PC-3 (cell line): ENCODE data around the gene KIF14. TPM values are rescaled to one million over a fixed set of nuclear protein-coding genes. Genes with fewer than 3 reads are reported as not detected.

Experiments used
- ATAC-seq: fragments of 200-7000 bp; cut with Tn5 transposase; 2 replicates; pipeline ENCODE4 v1.9.1; 2020; ENCODE audit warnings: mild to moderate bottlenecking, moderate library complexity
- BruUV-seq: library from RNA; stranded (reverse); fragments of 400-500 nt; replicated peaks from 2 replicates; lab custom pipeline; 2021; lab: Mats Ljungman, UMichigan
- CTCF ChIA-PET: fragments of 300-600 bp; sonication (Branson Sonifier 250); formaldehyde crosslinking; loops from one replicate; lab custom pipeline; 2022; ENCODE audit warnings: antibody characterized with exemption; lab: Charles Lee
- POLR2A ChIA-PET: fragments of 300-600 bp; sonication (Branson Sonifier 250); formaldehyde crosslinking; loops from one replicate; lab custom pipeline; 2022; ENCODE audit warnings: antibody characterized with exemption; ENCODE audit not compliant: unreplicated experiment; lab: Charles Lee
- DNase-seq: peaks from one replicate; pipeline ENCODE4 v3.0.0-alpha.2; 2015
- H2AFZ ChIP-seq: fragments of 300-600 bp; sonication (generic); 2 replicates; pipeline ENCODE4 v1.6.0; 2016; ENCODE audit warnings: antibody characterized with exemption, low read length
- H3F3A ChIP-seq: fragments of 300-600 bp; sonication (generic); one replicate; pipeline ENCODE4 v1.6.0; 2017; ENCODE audit warnings: antibody characterized with exemption, low read length, control low read depth, mild to moderate bottlenecking; ENCODE audit not compliant: unreplicated experiment
- H3K27ac ChIP-seq: fragments of 300-600 bp; sonication (generic); 2 replicates; pipeline ENCODE4 v1.5.1; 2016; ENCODE audit warnings: mild to moderate bottlenecking, low read length
- H3K27me3 ChIP-seq: fragments of 300-600 bp; sonication (generic); 2 replicates; pipeline ENCODE4 v1.6.1; 2016; ENCODE audit warnings: low read length, mixed read lengths
- H3K36me3 ChIP-seq: fragments of 300-600 bp; sonication (generic); 2 replicates; pipeline ENCODE4 v1.6.1; 2016; ENCODE audit warnings: low read depth, mixed run types, low read length, mixed read lengths
- H3K4me1 ChIP-seq: fragments of 300-600 bp; sonication (generic); 2 replicates; pipeline ENCODE4 v1.5.1; 2016; ENCODE audit warnings: low read length; ENCODE audit not compliant: insufficient read depth
- H3K4me2 ChIP-seq: fragments of 300-600 bp; sonication (generic); 2 replicates; pipeline ENCODE4 v1.6.0; 2016; ENCODE audit warnings: low read length
- H3K4me3 ChIP-seq: fragments of 300-600 bp; sonication (generic); 2 replicates; pipeline ENCODE4 v1.5.1; 2016; ENCODE audit warnings: mild to moderate bottlenecking, low read length, mixed read lengths
- H3K79me2 ChIP-seq: fragments of 300-600 bp; sonication (generic); 2 replicates; pipeline ENCODE4 v1.6.1; 2017; ENCODE audit warnings: low read length, mixed read lengths
- H3K9ac ChIP-seq: fragments of 300-600 bp; sonication (generic); 2 replicates; pipeline ENCODE4 v1.6.0; 2016; ENCODE audit warnings: mild to moderate bottlenecking, low read length
- H3K9me2 ChIP-seq: fragments of 300-600 bp; sonication (generic); replicated peaks from 2 replicates; pipeline ENCODE4 v1.6.1; 2016; ENCODE audit warnings: mixed run types, low read length, mixed read lengths
- H3K9me3 ChIP-seq: fragments of 300-600 bp; sonication (generic); 2 replicates; pipeline ENCODE4 v1.6.1; 2016; ENCODE audit warnings: low read length, mixed read lengths
- H4K20me1 ChIP-seq: fragments of 300-600 bp; sonication (generic); 2 replicates; pipeline ENCODE4 v1.6.1; 2016; ENCODE audit warnings: low read length, mixed read lengths
- CTCF ChIP-seq: fragments of 300-600 bp; sonication (generic); conservative IDR thresholded peaks from 2 replicates; pipeline ENCODE4 v1.5.1; 2017; ENCODE audit warnings: antibody characterized with exemption, low read depth, mild to moderate bottlenecking, low read length
- EZH2 ChIP-seq: fragments of 300-600 bp; sonication (generic); IDR thresholded peaks from one replicate; pipeline ENCODE4 v1.6.1; 2017; ENCODE audit warnings: antibody characterized with exemption, mild to moderate bottlenecking, low read length; ENCODE audit not compliant: unreplicated experiment
- EZH2phosphoT487 ChIP-seq: fragments of 300-600 bp; sonication (generic); IDR thresholded peaks from 2 replicates; pipeline ENCODE4 v1.6.1; 2018; ENCODE audit warnings: mild to moderate bottlenecking, antibody characterized with exemption, low read length, borderline replicate concordance
- intact Hi-C: fragments of 100-400 bp; cut with micrococcal nuclease; formaldehyde crosslinking; loops from 2 replicates; pipeline ENCODE4 v1.9.0; 2023
- total RNA-seq: library from RNA; depleted of rRNA; stranded (reverse); fragments of >200 nt; gene quantifications from 2 replicates; pipeline ENCODE4 v1.2.3, GENCODE V29; 2014

KIF14 gene
- total RNA-seq, 1 experiment from 2014 or later = 23.6 TPM

DNA sequence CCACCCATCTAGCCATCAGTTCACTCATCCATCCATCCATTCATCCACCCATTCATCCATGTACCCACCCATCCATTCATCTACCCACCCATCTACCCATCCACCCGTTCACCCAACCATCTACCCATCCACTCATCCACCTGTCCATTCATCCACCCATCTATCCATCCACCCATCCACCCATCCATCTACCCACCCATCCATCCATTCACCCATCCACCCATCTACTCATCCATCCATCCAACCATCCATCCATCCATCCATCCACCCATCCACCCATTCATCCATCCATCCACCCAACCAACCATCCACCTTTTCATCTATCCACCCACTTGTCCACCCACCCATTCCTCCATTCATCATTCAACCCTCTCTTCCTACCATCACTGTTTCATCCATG is 80.3 kb downstream of the KIF14 start:
- ChIA-PET POLR2A (no interaction called here), CTCF (no interaction called here)
- Histone ChIP-seq H3K27ac (no peak overlapping the region), H3F3A (no peaks in the 10 kb centered on the region), H3K36me3 (no peaks in the 10 kb centered on the region), H3K9me2 (no peaks in the 10 kb centered on the region), H3K4me1 (peaks cover 3% of the 10 kb centered on the region; the same call in 1 of the 2 replicates), H3K4me3 (no peak overlapping the region), H3K9me3 (no peaks in the 10 kb centered on the region), H3K27me3 (no peaks in the 10 kb centered on the region), H3K4me2 (no peak overlapping the region), H2AFZ (no peak overlapping the region), H3K79me2 (no peaks in the 10 kb centered on the region), H3K9ac (no peak overlapping the region), H4K20me1 (no peaks in the 10 kb centered on the region)
- DNase-seq (no peak), ATAC-seq (no peak)
- intact Hi-C loops = no loop called here
- TF ChIP-seq EZH2phosphoT487 = no peak
- TF ChIP-seq CTCF = no peak
- TF ChIP-seq EZH2 = no peak
- BruUV-seq = no TSS peak

DNA sequence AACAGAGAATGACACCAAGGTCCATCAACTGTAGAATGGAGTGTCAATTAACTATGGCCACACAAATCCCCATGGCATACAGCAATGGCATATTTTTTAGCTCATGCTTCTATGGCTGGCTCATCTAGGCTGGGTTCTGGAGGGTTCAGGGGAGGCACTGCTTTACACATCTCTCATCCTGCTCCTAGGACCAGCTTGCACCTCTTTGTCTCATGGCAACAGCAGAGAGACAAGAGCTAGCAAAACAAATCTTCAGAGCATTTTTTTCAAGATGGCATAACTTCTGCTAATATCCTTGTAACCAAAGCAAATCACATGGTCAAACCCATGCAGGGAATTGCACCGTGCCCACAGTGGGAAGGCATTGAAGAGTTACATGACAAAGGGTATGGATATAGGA is 82.4 kb downstream of the KIF14 start:
- Histone ChIP-seq H3K4me2 (no peak overlapping the region), H4K20me1 (no peaks in the 10 kb centered on the region), H3K36me3 (no peaks in the 10 kb centered on the region), H3K79me2 (no peaks in the 10 kb centered on the region), H3K4me1 (peaks cover 3% of the 10 kb centered on the region; the same call in 1 of the 2 replicates), H3F3A (no peaks in the 10 kb centered on the region), H3K9me3 (no peaks in the 10 kb centered on the region), H3K27ac (no peak overlapping the region), H3K4me3 (no peak overlapping the region), H3K27me3 (no peaks in the 10 kb centered on the region), H3K9ac (no peak overlapping the region), H3K9me2 (no peaks in the 10 kb centered on the region), H2AFZ (no peak overlapping the region)
- ChIA-PET CTCF (no interaction called here), POLR2A (no interaction called here)
- BruUV-seq = no TSS peak
- DNase-seq (no peak), ATAC-seq (no peak)
- intact Hi-C loops = no loop called here
- TF ChIP-seq EZH2phosphoT487 (no peak), CTCF (no peak), EZH2 (no peak)

GRCh38 chr1:200535605-200536004 is 84.9 kb downstream of the KIF14 start:
- no peak overlapping the region for H3K4me2 ChIP-seq
- H3K4me1 ChIP-seq = peaks cover 3% of the 10 kb centered on the region; the same call in 1 of the 2 replicates
- no peaks in the 10 kb centered on the region for H3K9me3 ChIP-seq
- H4K20me1 ChIP-seq = no peaks in the 10 kb centered on the region
- no peak overlapping the region for H3K27ac ChIP-seq
- no TSS peak for BruUV-seq
- peak; percentile 98 for DNase-seq
- no peaks in the 10 kb centered on the region for H3F3A ChIP-seq
- no peak for TF ChIP-seq EZH2
- peak; percentile 67 for TF ChIP-seq CTCF
- no peak for TF ChIP-seq EZH2phosphoT487
- no peaks in the 10 kb centered on the region for H3K9me2 ChIP-seq
- H3K27me3 ChIP-seq = no peaks in the 10 kb centered on the region
- no peak overlapping the region for H3K4me3 ChIP-seq
- H3K79me2 ChIP-seq = no peaks in the 10 kb centered on the region
- no peak overlapping the region for H2AFZ ChIP-seq
- ChIA-PET POLR2A (interaction anchor here (0.7 kb wide), 1 partner anchor 26 kb away, joined by 4 read pairs; no protein-coding TSS in a partner anchor), CTCF (interaction anchor here (0.6 kb wide), 2 partner anchors 156 to 522 kb away, joined by 3 read pairs; no protein-coding TSS in a partner anchor)
- no peaks in the 10 kb centered on the region for H3K36me3 ChIP-seq
- peak; percentile 100 for ATAC-seq
- intact Hi-C loops = no loop called here
- H3K9ac ChIP-seq = no peak overlapping the region
